HEK293 (cell line): ENCODE results near the gene PPARD.

Experiments used
- BCL11A ChIP-seq: fragments of 450-650 bp; formaldehyde crosslinking; IDR thresholded peaks from 2 replicates; pipeline ENCODE4 v1.5.1; 2016; ENCODE audit warnings: low read depth, missing biosample characterization, missing genetic modification characterization
- EGR2 ChIP-seq: fragments of 450-650 bp; formaldehyde crosslinking; IDR thresholded peaks from 2 replicates; pipeline ENCODE4 v1.5.1; 2016; ENCODE audit warnings: low read depth, missing biosample characterization, missing genetic modification characterization
- GLIS1 ChIP-seq: fragments of 450-650 bp; formaldehyde crosslinking; IDR thresholded peaks from 2 replicates; pipeline ENCODE4 v1.5.1; 2016; ENCODE audit warnings: missing biosample characterization, missing genetic modification characterization
- KLF1 ChIP-seq: fragments of 450-650 bp; formaldehyde crosslinking; IDR thresholded peaks from 2 replicates; pipeline ENCODE4 v1.5.1; 2016; ENCODE audit warnings: missing biosample characterization, missing genetic modification characterization
- OSR2 ChIP-seq: fragments of 450-650 bp; formaldehyde crosslinking; IDR thresholded peaks from 2 replicates; pipeline ENCODE4 v1.5.1; 2016; ENCODE audit warnings: missing biosample characterization, missing genetic modification characterization
- PBX3 ChIP-seq: sonication (generic); formaldehyde crosslinking; IDR thresholded peaks from 2 replicates; pipeline ENCODE4 v1.8.1; 2022; ENCODE audit warnings: mild to moderate bottlenecking, moderate library complexity, missing genetic modification reagents
- PRDM1 ChIP-seq: fragments of 450-650 bp; formaldehyde crosslinking; IDR thresholded peaks from 2 replicates; pipeline ENCODE4; 2016; ENCODE audit warnings: missing biosample characterization, missing genetic modification characterization
- PRDM10 ChIP-seq: fragments of 450-650 bp; formaldehyde crosslinking; IDR thresholded peaks from 2 replicates; pipeline ENCODE4 v1.5.1; 2016; ENCODE audit warnings: missing biosample characterization, missing genetic modification characterization
- SCRT2 ChIP-seq: fragments of 450-650 bp; formaldehyde crosslinking; IDR thresholded peaks from 2 replicates; pipeline ENCODE4 v1.5.1; 2016; ENCODE audit warnings: missing biosample characterization, missing genetic modification characterization
- SP7 ChIP-seq: fragments of 450-650 bp; formaldehyde crosslinking; IDR thresholded peaks from 2 replicates; pipeline ENCODE4 v1.5.1; 2016; ENCODE audit warnings: missing biosample characterization, missing genetic modification characterization
- WT1 ChIP-seq: fragments of 450-650 bp; formaldehyde crosslinking; IDR thresholded peaks from 2 replicates; pipeline ENCODE4 v1.5.1; 2016; ENCODE audit warnings: missing biosample characterization, missing genetic modification characterization
- ZBTB26 ChIP-seq: fragments of 450-650 bp; formaldehyde crosslinking; optimal IDR thresholded peaks from 2 replicates; pipeline ENCODE3; 2016; ENCODE audit warnings: missing biosample characterization, mild to moderate bottlenecking, missing genetic modification characterization
- ZBTB48 ChIP-seq: fragments of 450-650 bp; formaldehyde crosslinking; IDR thresholded peaks from 2 replicates; pipeline ENCODE4 v1.5.1; 2016; ENCODE audit warnings: missing biosample characterization, missing genetic modification characterization
- ZEB2 ChIP-seq: fragments of 450-650 bp; formaldehyde crosslinking; IDR thresholded peaks from 2 replicates; pipeline ENCODE4 v1.5.1; 2016; ENCODE audit warnings: missing biosample characterization, missing genetic modification characterization
- ZNF10 ChIP-seq: fragments of 450-650 bp; formaldehyde crosslinking; IDR thresholded peaks from 2 replicates; pipeline ENCODE4 v1.5.1; 2017; ENCODE audit warnings: missing biosample characterization, missing genetic modification characterization
- ZNF184 ChIP-seq: fragments of 450-650 bp; IDR thresholded peaks from 2 replicates; pipeline ENCODE4 v1.5.1; 2018; ENCODE audit warnings: missing biosample characterization, mild to moderate bottlenecking, missing genetic modification characterization
- ZNF223 ChIP-seq: fragments of 450-650 bp; formaldehyde crosslinking; IDR thresholded peaks from 2 replicates; pipeline ENCODE4 v1.5.1; 2016; ENCODE audit warnings: missing biosample characterization, missing genetic modification characterization
- ZNF26 ChIP-seq: fragments of 450-650 bp; formaldehyde crosslinking; IDR thresholded peaks from 2 replicates; pipeline ENCODE4 v1.5.1; 2016; ENCODE audit warnings: missing biosample characterization, missing genetic modification characterization
- ZNF292 ChIP-seq: fragments of 450-650 bp; formaldehyde crosslinking; IDR thresholded peaks from 2 replicates; pipeline ENCODE4 v1.5.1; 2016; ENCODE audit warnings: low read depth, missing biosample characterization, missing genetic modification characterization, borderline replicate concordance
- ZNF335 ChIP-seq: fragments of 450-650 bp; formaldehyde crosslinking; conservative IDR thresholded peaks from 2 replicates; pipeline ENCODE4 v1.5.1; 2016; ENCODE audit warnings: missing biosample characterization, missing genetic modification characterization
- ZNF341 ChIP-seq: fragments of 450-650 bp; formaldehyde crosslinking; IDR thresholded peaks from 2 replicates; pipeline ENCODE4; 2016; ENCODE audit warnings: low read depth, missing biosample characterization, missing genetic modification characterization
- ZNF366 ChIP-seq: fragments of 450-650 bp; formaldehyde crosslinking; conservative IDR thresholded peaks from 2 replicates; pipeline ENCODE4 v1.5.1; 2016; ENCODE audit warnings: missing biosample characterization, missing genetic modification characterization
- ZNF391 ChIP-seq: fragments of 450-650 bp; formaldehyde crosslinking; IDR thresholded peaks from 2 replicates; pipeline ENCODE4 v1.5.1; 2016; ENCODE audit warnings: low read depth, missing biosample characterization, missing genetic modification characterization, borderline replicate concordance
- ZNF423 ChIP-seq: fragments of 450-650 bp; formaldehyde crosslinking; IDR thresholded peaks from 2 replicates; pipeline ENCODE4 v1.5.1; 2016; ENCODE audit warnings: missing biosample characterization, missing genetic modification characterization
- ZNF449 ChIP-seq: fragments of 450-650 bp; formaldehyde crosslinking; IDR thresholded peaks from 2 replicates; pipeline ENCODE4 v1.5.1; 2017; ENCODE audit warnings: missing biosample characterization, mild to moderate bottlenecking, missing genetic modification characterization, moderate library complexity
- ZNF530 ChIP-seq: fragments of 450-650 bp; formaldehyde crosslinking; IDR thresholded peaks from 2 replicates; pipeline ENCODE4 v1.5.1; 2016; ENCODE audit warnings: low read depth, missing biosample characterization, missing genetic modification characterization
- ZNF596 ChIP-seq: fragments of 450-650 bp; IDR thresholded peaks from 2 replicates; pipeline ENCODE4 v1.5.0; 2018; ENCODE audit warnings: missing biosample characterization, mild to moderate bottlenecking, missing genetic modification characterization, moderate library complexity
- ZNF621 ChIP-seq: fragments of 450-650 bp; formaldehyde crosslinking; IDR thresholded peaks from 2 replicates; pipeline ENCODE4 v1.5.1; 2017; ENCODE audit warnings: missing biosample characterization, missing genetic modification characterization
- ZNF701 ChIP-seq: fragments of 450-650 bp; formaldehyde crosslinking; IDR thresholded peaks from 2 replicates; pipeline ENCODE4 v1.5.1; 2016; ENCODE audit warnings: missing biosample characterization, missing genetic modification characterization
- ZSCAN23 ChIP-seq: fragments of 450-650 bp; formaldehyde crosslinking; IDR thresholded peaks from 2 replicates; pipeline ENCODE4 v1.5.1; 2016; ENCODE audit warnings: missing biosample characterization, missing genetic modification characterization
- ZXDB ChIP-seq: fragments of 450-650 bp; formaldehyde crosslinking; IDR thresholded peaks from 2 replicates; pipeline ENCODE4 v1.5.1; 2016; ENCODE audit warnings: missing biosample characterization, missing genetic modification characterization

PPARD gene

GRCh38 chr6:35452183-35453090, 110.1 kb downstream of the PPARD start, which contains the start of gene FANCE (continued):
- no peak for TF ChIP-seq ZNF26 (tag by site-specific recombination)
- TF ChIP-seq ZNF292 (tag by site-specific recombination) = no peak
- peak; percentile 88 for TF ChIP-seq ZBTB26 (tag by site-specific recombination)
- TF ChIP-seq ZNF223 (tag by site-specific recombination) = no peak
- no peak for TF ChIP-seq ZNF530
- TF ChIP-seq ZXDB (tag by site-specific recombination) = peak; percentile 72
- peak; percentile 90 for TF ChIP-seq KLF1 (tag by site-specific recombination)
- 0 out of 2 replicates have a peak, but pooled peaks have one; percentile 23 for TF ChIP-seq ZNF449 (tag by site-specific recombination)
- peak; percentile 69 for TF ChIP-seq ZEB2 (tag by site-specific recombination)
- TF ChIP-seq WT1 (tag by site-specific recombination) = peak; percentile 37; the same call in 1 of the 2 replicates
- TF ChIP-seq ZNF621 = no peak
- TF ChIP-seq ZSCAN23 = no peak
- peak; percentile 81 for TF ChIP-seq SP7 (tag by site-specific recombination)
- TF ChIP-seq GLIS1 (tag by site-specific recombination) = peak; percentile 64; the same call in 1 of the 2 replicates
- peak; percentile 49; the same call in 1 of the 2 replicates for TF ChIP-seq SCRT2 (tag by site-specific recombination)
- TF ChIP-seq ZNF184 = 0 out of 2 replicates have a peak, but pooled peaks have one; percentile 7
- peak; percentile 36; the same call in 1 of the 2 replicates for TF ChIP-seq ZNF10 (tag by site-specific recombination)
- TF ChIP-seq PRDM1 (tag by site-specific recombination) = 0 out of 2 replicates have a peak, but pooled peaks have one; percentile 11
- peak; percentile 50 for TF ChIP-seq ZNF423 (tag by site-specific recombination)
- 0 out of 2 replicates have a peak, but pooled peaks have one; percentile 10 for TF ChIP-seq ZNF596 (tag by site-specific recombination)
- TF ChIP-seq PRDM10 (tag by site-specific recombination) = 0 out of 2 replicates have a peak, but pooled peaks have one; percentile 5
- TF ChIP-seq ZNF335 (tag by site-specific recombination) = peak; percentile 91
- no peak for TF ChIP-seq ZNF701 (tag by site-specific recombination)
- no peak for TF ChIP-seq BCL11A (tag by site-specific recombination)
- TF ChIP-seq PBX3 (CRISPR knock-in tag) = peak; percentile 96
- TF ChIP-seq ZNF341 (tag by site-specific recombination) = peak; percentile 87
- TF ChIP-seq ZNF391 = peak; percentile 61; the same call in 1 of the 2 replicates
- peak; percentile 49 for TF ChIP-seq ZBTB48 (tag by site-specific recombination)
- 0 out of 2 replicates have a peak, but pooled peaks have one; percentile 33 for TF ChIP-seq OSR2 (tag by site-specific recombination)
- peak; percentile 77 for TF ChIP-seq EGR2 (tag by site-specific recombination)
- peak; percentile 91 for TF ChIP-seq ZNF366 (tag by site-specific recombination)
